ENCODE measurements around the gene SH2D2A.

The SH2D2A gene

GRCh38 chr1:156807627-156808026 lies 9.0 kb downstream of the SH2D2A start:
- CTCF ChIA-PET, result interaction anchor here (1.6 to 2.0 kb wide), 2 partner anchors 31 to 52 kb away, joined by 5 to 8 read pairs; partner anchors contain the start of genes INSRR and NTRK1
- POLR2A ChIA-PET (ENCODE audit: low non-redundant PET), result no interaction called here
- no peak for TF ChIP-seq CTCF (conservative IDR thresholded peaks at IDR 0.05; ENCODE audit: low read depth)
- peak overlapping the region; percentile 85 for H3K27ac ChIP-seq
- DNase-seq (ENCODE audit: low spot score), result no peak

DNA sequence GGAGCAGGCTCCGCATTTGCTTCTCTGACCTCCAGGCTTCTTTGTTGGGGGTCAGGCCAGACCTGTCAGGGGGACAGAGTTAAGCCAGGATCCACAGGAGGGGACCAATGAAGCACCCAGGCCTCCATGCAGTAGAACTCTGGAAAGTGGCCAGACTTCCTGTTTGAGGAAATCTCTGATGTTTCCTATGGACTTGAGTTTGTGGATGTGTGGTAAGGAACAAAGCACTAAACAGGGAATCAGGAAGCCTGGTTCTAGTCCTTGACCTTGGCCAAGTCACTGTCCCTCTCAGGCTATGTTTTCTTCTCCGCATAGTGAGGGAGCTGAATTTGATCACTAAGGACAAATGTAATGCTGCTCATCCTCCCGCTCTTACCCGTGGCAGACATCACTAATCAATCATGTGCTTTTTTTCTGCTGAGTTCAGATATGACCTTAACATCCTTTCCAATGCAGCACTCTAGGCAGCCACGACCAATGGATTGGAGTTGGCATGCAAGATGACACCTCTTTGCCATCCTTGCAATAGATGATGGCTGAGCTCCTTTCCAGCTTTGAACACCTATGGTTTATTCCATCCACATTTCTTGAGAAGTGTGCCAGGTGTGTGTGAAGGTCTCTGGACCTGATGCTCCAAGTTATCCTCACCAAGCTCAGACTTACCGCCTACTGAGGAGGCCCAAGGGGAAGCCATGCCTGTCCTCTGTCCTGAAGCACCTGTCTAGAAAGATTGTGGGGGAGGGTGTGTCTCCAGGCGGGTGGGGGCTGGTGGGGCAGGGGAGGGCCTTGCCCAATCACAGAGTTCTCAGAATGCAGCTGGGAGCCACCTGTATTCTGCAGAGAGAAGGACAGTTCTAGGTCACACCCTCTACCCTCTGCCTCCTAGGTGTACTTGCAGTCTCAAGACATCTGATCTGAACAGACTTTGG lies 9.9 kb downstream of the SH2D2A start:
- ChIA-PET CTCF (interaction anchor here (2.0 kb wide), 1 partner anchor 32 kb away, joined by 5 read pairs; no protein-coding TSS in a partner anchor), POLR2A (ENCODE audit: low non-redundant PET) (no interaction called here)
- TF ChIP-seq CTCF (conservative IDR thresholded peaks at IDR 0.05; ENCODE audit: low read depth), result no peak
- no peak for DNase-seq (ENCODE audit: low spot score)
- peak overlapping the region; percentile 85 for H3K27ac ChIP-seq

DNA sequence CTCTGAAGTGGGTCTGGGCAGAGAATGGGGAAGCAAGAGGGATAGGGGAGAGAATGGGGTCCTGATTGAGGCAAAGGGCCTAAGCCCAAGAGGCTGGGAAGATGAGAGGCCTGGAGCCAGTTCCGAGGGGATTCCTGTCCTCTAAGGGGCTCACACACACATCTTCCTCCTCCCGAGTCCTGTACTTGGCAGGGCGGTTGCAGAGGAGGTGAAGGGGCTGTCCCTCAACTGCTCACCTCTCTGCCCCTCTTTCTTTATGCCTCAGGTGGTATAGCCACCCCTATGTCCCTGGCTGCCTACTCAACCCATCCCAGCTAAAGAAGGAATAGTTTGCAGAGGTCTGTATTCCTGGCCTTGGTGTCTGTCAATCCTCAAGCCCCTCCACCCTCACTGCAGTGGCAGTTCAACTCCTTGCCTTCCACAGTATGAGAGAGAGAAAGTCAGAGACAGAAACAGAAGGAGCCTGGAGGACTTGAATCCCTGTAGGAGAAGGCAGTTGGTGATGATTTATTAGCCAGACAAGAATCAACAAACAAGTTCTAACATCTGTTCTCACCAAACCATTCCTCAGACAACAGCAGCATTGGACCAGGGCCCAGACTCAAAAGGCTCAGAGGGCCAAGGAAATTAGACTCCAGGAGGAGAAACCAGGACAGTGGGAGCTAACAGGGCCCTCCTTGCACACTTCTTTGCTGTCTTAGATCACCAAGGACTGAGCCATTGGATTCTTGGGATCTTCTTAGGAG lies 10.7 kb downstream of the SH2D2A start:
- H3K27ac ChIP-seq, result peak overlapping the region; percentile 85
- TF ChIP-seq CTCF (conservative IDR thresholded peaks at IDR 0.05; ENCODE audit: low read depth), result no peak
- ChIA-PET CTCF (no interaction called here), POLR2A (ENCODE audit: low non-redundant PET) (no interaction called here)
- DNase-seq (ENCODE audit: low spot score), result no peak

DNA sequence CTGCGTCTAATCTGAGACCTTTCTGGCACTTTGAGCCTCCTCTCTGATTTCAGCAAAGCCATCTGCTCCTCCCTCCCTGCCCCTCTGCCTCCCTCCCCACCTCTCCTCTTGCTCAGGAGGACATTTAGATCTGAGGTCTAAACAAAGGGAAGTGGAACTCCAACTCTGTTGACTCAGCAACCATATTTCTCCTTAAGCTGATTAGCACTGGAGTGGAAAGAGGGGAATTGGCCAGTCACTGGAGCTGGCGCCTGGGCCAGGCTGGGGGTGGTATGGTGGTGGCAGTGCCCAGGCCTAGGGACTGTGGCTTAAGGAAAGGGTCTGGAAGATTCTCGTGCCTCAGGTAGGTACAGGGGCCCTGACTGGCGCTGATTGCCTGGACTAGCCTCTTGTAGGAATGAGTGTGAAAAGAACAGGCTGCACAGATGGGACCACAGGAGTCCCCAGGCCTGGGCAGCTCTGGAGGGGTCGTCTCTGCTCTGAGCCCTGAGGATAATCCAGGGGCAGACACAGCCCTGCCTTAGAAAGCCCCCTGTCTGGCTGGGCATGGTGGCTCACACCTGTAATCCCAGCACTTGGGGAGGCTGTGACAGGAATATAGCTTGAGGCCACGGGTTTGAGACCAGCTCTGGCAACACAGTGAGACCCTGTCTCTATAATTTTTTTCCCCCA lies 11.9 kb downstream of the SH2D2A start:
- no peak for DNase-seq (ENCODE audit: low spot score)
- CTCF ChIA-PET, result interaction anchor here (0.6 kb wide), 1 partner anchor 46 kb away, joined by 3 read pairs; no protein-coding TSS in a partner anchor
- POLR2A ChIA-PET (ENCODE audit: low non-redundant PET), result no interaction called here
- H3K27ac ChIP-seq, result peak overlapping the region; percentile 85
- TF ChIP-seq CTCF (conservative IDR thresholded peaks at IDR 0.05; ENCODE audit: low read depth), result no peak

GRCh38 chr1:156804026-156804425 lies 12.6 kb downstream of the SH2D2A start:
- TF ChIP-seq CTCF (conservative IDR thresholded peaks at IDR 0.05; ENCODE audit: low read depth), result no peak
- peak overlapping the region; percentile 85 for H3K27ac ChIP-seq
- ChIA-PET POLR2A (ENCODE audit: low non-redundant PET) (no interaction called here), CTCF (no interaction called here)
- DNase-seq (ENCODE audit: low spot score), result no peak

Data from RWPE1 (cell line).